GM11168 (cell line): ENCODE results near the gene NCSTN.

Source experiments
- in situ Hi-C: fragments of 300-500 bp; cut with MboI; formaldehyde crosslinking; loops from one replicate; pipeline ENCODE4 v1.12.0; 2022; ENCODE audit warnings: low sequenced_read_pairs; ENCODE audit not compliant: unreplicated experiment

NCSTN gene

DNA sequence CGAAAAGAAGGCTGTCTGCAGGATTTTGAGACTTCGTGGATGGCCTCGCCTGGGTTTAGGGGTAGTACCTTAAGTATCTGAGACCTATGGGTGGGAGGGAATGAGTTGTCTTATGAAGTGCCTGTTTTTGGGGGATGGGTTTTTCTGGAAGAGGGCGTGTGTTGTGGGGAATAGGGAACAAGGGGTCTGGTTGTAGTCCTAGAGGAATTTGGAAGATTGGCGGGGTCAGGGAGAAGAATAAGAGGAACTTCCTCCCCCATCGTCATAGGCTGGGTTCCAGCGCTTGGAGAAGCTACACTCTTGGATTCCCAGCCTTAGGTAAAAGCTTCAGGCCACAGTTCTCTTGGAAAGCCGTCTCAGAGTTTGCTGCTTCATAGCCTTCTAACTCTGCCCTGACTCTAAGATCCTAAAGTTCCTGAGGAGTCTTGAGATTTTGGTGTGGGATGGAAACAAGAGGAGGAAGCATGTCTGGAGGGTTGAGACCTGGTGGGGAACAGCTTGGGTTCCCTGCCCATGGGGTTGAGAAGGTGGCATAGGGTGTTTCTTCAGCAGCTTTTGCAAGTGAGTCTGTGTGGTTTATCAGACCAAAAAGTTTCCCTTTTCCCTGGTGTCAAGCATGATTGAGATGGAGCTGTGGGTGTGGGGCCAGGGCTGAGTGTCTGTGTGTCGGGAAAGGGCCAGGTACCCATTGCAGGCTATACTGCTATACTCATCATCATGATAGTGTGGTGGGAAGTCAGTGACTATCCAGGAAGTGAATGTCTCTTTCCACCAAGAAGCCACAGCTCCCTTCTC, 59.0 kb downstream of the NCSTN start:
- in situ Hi-C loops, result no loop called here

DNA sequence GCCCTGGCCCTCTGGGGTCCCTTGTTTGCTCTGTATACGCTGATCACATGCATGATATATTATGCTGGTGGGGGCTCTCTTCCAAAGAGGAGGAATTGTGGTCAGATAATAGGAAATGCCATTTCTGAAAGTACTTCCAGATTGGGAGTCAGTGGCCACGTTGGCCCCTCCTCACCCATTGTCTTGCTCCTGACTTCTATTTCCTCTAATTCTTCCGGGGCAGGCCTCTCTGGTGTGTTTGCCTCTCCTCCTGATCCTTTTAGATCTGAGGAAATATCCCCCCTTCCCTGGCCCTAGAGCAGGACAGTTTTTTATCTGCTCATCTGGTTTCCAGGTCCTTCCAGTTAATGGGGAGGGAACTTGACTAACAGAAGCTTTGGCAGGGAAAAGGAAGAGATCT, 60.1 kb downstream of the NCSTN start:
- in situ Hi-C loops, result no loop called here

DNA sequence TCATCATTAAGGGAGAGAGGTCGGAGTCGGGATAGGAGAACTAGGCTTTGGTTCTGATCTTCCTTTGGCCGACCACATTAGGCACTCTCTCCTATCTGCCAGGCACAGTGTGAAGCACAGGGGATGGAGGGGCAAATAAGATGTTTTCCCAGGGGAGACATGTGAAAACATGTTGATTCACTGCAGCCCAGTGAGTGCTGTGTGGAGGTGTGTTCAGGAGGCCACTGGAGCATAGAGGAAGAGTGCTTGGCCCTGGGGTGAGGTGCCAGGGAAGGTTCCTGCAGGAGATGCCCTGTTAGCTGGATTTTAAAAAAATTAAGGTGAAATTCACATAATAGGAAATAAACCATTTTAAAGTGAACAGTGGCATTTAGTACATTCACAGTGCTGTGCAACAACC, 60.9 kb downstream of the NCSTN start:
- in situ Hi-C loops, result no loop called here

DNA sequence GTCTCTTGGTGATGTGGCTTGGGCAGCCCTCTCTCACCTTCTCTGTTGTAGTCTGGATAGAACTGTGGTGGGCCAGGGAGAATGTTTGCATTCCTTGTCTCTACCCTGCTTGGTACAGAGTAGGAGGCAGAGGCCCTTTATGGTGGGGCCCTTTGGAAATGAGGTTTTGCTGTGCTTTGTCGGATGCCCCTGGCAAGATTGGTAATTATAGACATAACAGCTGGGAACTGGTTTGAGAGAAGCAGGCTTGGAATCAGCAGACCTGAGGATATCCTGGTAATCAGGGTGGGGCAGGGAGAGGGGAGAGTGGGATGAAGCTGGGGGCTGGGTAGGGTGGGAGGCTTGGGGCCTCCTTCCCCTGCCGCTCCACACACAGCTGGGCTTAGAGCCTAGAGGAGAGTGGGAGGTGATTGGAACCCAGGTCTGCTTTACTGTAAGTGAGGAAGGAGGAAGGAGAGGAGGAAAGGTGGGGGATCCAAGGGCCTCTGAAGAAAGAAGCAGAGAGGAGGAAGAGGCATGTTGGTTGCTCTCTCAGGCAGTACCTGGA, 62.2 kb downstream of the NCSTN start:
- in situ Hi-C loops, result no loop called here

DNA sequence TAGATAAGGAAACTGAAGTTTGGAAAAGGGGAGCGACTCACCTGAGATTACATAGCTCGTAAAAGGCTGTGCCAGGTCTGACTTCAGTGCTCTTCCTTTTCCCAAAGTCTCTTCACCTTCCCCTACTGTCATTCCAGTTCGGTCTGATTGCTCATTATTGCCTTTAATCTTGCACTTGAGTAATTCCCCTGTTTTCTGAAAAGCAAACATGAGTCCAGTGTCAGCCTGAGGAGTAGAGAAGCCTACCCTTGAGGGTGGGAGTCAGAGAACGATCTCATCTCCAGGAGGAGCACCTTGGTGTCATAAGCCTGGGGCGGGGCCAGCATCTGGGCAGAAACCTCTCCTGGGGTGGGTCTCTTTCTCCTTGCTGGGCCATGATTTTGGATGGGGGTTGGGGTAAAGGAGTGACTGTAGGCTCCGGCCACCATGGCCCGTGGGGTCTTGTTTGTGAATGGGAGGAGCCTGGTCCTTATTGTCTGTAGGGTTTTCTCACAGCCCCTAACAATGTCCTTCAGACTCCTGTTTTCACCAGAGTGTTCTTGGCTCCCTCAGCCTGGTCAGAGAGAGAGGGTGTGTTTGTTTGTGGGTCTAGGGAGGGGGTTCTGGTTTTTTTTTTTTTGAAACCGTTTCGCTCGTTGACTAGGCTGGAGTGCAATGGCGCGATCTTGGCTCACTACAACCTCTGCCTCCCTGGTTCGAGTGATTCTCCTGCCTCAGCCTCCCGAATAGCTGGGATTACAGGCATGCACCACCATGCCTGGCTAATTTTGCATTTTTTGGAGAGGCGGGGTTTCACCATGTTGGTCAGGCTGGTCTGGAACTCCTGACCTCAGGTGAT, 63.2 kb downstream of the NCSTN start:
- in situ Hi-C loops, result no loop called here

DNA sequence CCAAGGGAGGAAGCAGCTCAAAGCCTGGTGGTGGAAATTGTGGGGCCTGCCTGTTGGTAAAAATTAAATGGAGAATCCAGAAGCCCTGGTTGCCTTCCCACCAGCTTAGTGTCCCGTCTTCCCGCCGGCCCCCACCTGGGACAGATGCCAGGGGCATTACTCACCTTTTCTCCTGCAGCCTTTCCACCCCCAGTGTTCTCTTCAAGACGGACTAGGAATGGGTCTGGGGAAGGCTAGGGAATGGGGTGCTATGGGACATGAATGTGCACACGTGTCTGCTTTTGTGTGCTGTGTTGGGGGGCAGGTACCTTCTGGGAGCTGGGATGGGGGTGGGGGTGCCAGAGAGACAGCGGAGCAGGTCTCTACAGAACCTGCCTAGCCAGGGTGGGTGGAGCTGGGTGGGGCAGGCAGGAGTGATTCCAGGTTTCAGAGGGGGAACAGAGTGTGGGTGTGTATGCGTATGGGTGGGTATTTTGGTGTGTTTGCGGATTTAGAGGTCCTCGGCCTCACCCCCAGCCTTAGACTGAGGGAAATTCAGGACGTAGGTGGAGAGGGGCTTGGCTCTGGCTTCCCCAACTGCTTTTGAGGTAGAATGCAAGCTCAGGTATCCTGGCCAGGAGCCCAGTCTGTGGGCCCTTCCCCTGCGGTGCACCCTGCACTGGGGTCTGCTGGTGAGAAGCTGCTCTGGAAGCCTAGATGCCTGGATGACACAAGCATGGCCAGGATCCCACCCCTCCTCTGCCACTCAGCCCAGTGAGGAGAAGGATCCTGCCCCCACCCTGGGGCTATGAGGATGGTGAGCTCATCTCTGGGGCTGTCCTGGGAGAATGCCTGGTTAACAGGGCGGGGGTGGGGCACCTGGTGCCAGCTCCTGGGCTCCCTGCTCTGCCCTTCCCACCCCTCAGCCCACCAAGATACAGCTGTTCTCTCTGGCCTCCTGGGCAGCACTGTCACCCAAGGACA, 64.9 kb downstream of the NCSTN start:
- in situ Hi-C loops, result no loop called here
